K562 (cell line): Measurements from ENCODE around the gene RORC. TPM values are rescaled to one million over a fixed set of nuclear protein-coding genes. Genes with fewer than 3 reads are reported as not detected.

Experiments
- ATAC-seq: fragments of 200-7000 bp; cut with Tn5 transposase; 3 replicates; pipeline ENCODE4 v1.9.1; 2020; ENCODE audit warnings: moderate library complexity
- BruUV-seq: library from RNA; stranded (reverse); fragments of 400-500 nt; replicated peaks from 2 replicates; lab custom pipeline; 2021; lab: Mats Ljungman, UMichigan
- CTCF ChIA-PET: fragments of 300-600 bp; formaldehyde crosslinking; extraction: SDS; loops from one replicate; lab custom pipeline; 2021; ENCODE audit warnings: low intra/inter-chr PET ratio; lab: Yijun Ruan, JAX
- POLR2A ChIA-PET: fragments of 300-600, 350-650 bp; sonication (Branson Sonifier 250); formaldehyde crosslinking; extraction: SDS; loops from one replicate; lab custom pipeline; 2021; ENCODE audit warnings: antibody characterized with exemption, inconsistent platforms; lab: Yijun Ruan, JAX
- DNase-seq, 4 experiments: peaks; one replicate each; pipeline versions ENCODE4 v3.0.0 to v3.0.0-alpha.2; 2011 to 2018; ENCODE audit warnings: low spot score in 3 of 4, mixed read lengths in 3 of 4; ENCODE audit errors: extremely low read depth in 1 of 4
- FAIRE-seq: peaks from 2 replicates; lab custom pipeline; 2011; peaks lifted over from hg19 to GRCh38; lab: Jason Lieb, UNC
- H2AFZ ChIP-seq: 2 replicates; pipeline ENCODE4 v1.6.0; 2011; ENCODE audit warnings: low read depth, low read length, control low read depth, inconsistent platforms
- H3K27ac ChIP-seq: fragments of 200-600 bp; 3 replicates; pipeline ENCODE4 v1.8.0; 2011; ENCODE audit warnings: low read depth, mild to moderate bottlenecking, control low read depth, inconsistent platforms, low read length, moderate library complexity, mixed read lengths; ENCODE audit errors: extremely low read depth
- H3K27me3 ChIP-seq, 2 experiments: fragments of 300-600 bp in 1 of 2; 2 replicates in 1 of 2; 3 replicates in 1 of 2; pipeline versions ENCODE4 v1.6.0 to v1.8.0; 2011; ENCODE audit warnings: inconsistent platforms in 2 of 2, low read length in 2 of 2, mild to moderate bottlenecking in 1 of 2, mixed read lengths in 1 of 2, moderate library complexity in 1 of 2; ENCODE audit not compliant: control insufficient read depth in 2 of 2, insufficient read depth in 2 of 2
- H3K36me3 ChIP-seq: fragments of 300-600 bp; 3 replicates; pipeline ENCODE4 v1.8.0; 2011; ENCODE audit warnings: mild to moderate bottlenecking, low read length, inconsistent platforms; ENCODE audit not compliant: control insufficient read depth, insufficient read depth
- H3K4me1 ChIP-seq, 2 experiments: fragments of 200-600 bp in 1 of 2; replicated peaks in 1 of 2; 2 replicates in 1 of 2; 3 replicates in 1 of 2; pipeline versions ENCODE4 v1.5.1 to v1.8.0; 2011; ENCODE audit warnings: inconsistent platforms in 2 of 2, low read length in 2 of 2, mild to moderate bottlenecking in 1 of 2, mixed read lengths in 1 of 2, moderate library complexity in 1 of 2; ENCODE audit not compliant: control insufficient read depth in 2 of 2, insufficient read depth in 2 of 2
- H3K4me2 ChIP-seq: 2 replicates; pipeline ENCODE4 v1.6.1; 2011; ENCODE audit warnings: low read length, control low read depth, inconsistent platforms, mixed read lengths; ENCODE audit not compliant: insufficient read depth
- H3K4me3 ChIP-seq: fragments of 200-600 bp; sonication (generic), shearing (Covaris generic); 2 replicates; pipeline ENCODE4 v1.5.1; 2016; ENCODE audit warnings: control low read depth, inconsistent platforms
- H3K79me2 ChIP-seq: fragments of 200-600 bp; 3 replicates; pipeline ENCODE4 v1.8.0; 2011; ENCODE audit warnings: low read length, inconsistent platforms; ENCODE audit not compliant: control insufficient read depth, insufficient read depth
- H3K9ac ChIP-seq, 2 experiments: 2 replicates each; pipeline versions ENCODE4 v1.6.0 to v1.6.1; 2011; ENCODE audit warnings: low read depth in 2 of 2, low read length in 2 of 2, control low read depth in 1 of 2, inconsistent platforms in 1 of 2, mild to moderate bottlenecking in 1 of 2, mixed read lengths in 1 of 2; ENCODE audit not compliant: insufficient read depth in 1 of 2
- H3K9me1 ChIP-seq: one replicate; pipeline ENCODE4 v1.6.0; 2011; ENCODE audit warnings: inconsistent platforms, mild to moderate bottlenecking, low read length, moderate library complexity; ENCODE audit not compliant: control insufficient read depth, insufficient read depth
- H3K9me3 ChIP-seq: replicated peaks from 2 replicates; pipeline ENCODE4 v1.5.1; 2011; ENCODE audit warnings: low read depth, low read length, inconsistent platforms; ENCODE audit not compliant: control insufficient read depth, insufficient read depth
- H4K20me1 ChIP-seq: replicated peaks from 2 replicates; pipeline ENCODE4 v1.6.1; 2011; ENCODE audit warnings: low read length, inconsistent platforms, mixed read lengths; ENCODE audit not compliant: control insufficient read depth, insufficient read depth
- C11orf30 ChIP-seq: fragments of 450-650 bp; IDR thresholded peaks from 2 replicates; pipeline ENCODE4 v1.6.1; 2016; ENCODE audit warnings: low read depth, mild to moderate bottlenecking
- CAMTA2 ChIP-seq: fragments of 250-450 bp; sonication (Bioruptor Pico); conservative IDR thresholded peaks from 2 replicates; pipeline ENCODE4 v1.5.1; 2022
- GTF2F1 ChIP-seq: IDR thresholded peaks from 2 replicates; pipeline ENCODE4 v1.6.1; 2011; ENCODE audit warnings: low read depth, low read length, improper control_type of control experiment
- MAFG ChIP-seq: fragments of 450-650 bp; conservative IDR thresholded peaks from 2 replicates; pipeline ENCODE4 v1.6.1; 2016; ENCODE audit warnings: missing genetic modification characterization, missing compliant biosample characterization
- MAFK ChIP-seq: IDR thresholded peaks from 2 replicates; pipeline ENCODE4 v1.6.1; 2011; ENCODE audit warnings: low read length, improper control_type of control experiment
- NEUROD1 ChIP-seq: fragments of 150-350 bp; IDR thresholded peaks from 2 replicates; pipeline ENCODE4 v1.6.1; 2014; ENCODE audit warnings: borderline replicate concordance, low read length, low read depth; ENCODE audit not compliant: partially characterized antibody
- STAT5A ChIP-seq: IDR thresholded peaks from 2 replicates; pipeline ENCODE4 v1.6.1; 2012; ENCODE audit warnings: low read length, inconsistent platforms, borderline replicate concordance
- ZBTB7A ChIP-seq: IDR thresholded peaks from 2 replicates; pipeline ENCODE4 v1.6.1; 2011; ENCODE audit warnings: low read depth, mild to moderate bottlenecking, low read length, moderate library complexity, borderline replicate concordance; ENCODE audit not compliant: control insufficient read depth
- ZNF316 ChIP-seq: fragments of 450-650 bp; IDR thresholded peaks from 2 replicates; pipeline ENCODE4 v1.6.1; 2016
- WGBS: fragments of 100-300 bp; shearing (Covaris generic); methylation state at CpG from one replicate; pipeline ENCODE4 v1.1.6; 2016; ENCODE audit warnings: low coverage, mixed read lengths; ENCODE audit not compliant: insufficient coverage; ENCODE audit errors: missing lambda C conversion rate; 5-methylcytosine and 5-hydroxymethylcytosine counted together
- in situ Hi-C: fragments of 300-500 bp; cut with MboI; formaldehyde crosslinking; loops from 4 replicates; pipeline ENCODE4 v1.15.0; 2018; ENCODE audit warnings: inconsistent platforms, mixed read lengths
- intact Hi-C: fragments of 100-400 bp; cut with micrococcal nuclease; formaldehyde crosslinking; loops from 2 replicates; pipeline ENCODE4 v1.14.2; 2022
- polyA plus RNA-seq, 8 experiments: library from polyadenylated mRNA; depleted of rRNA in 4 of 8; stranded (reverse) in 5 of 8; unstranded in 3 of 8; fragments of >200 nt; fragmentation: Nextera tagmentation in 2 of 8; fragmentation: Illumina TruSeq in 1 of 8; extraction: Ambion mirVana in 2 of 8; extraction: Trizol in 1 of 8; gene quantifications; 2 replicates each; pipeline versions ENCODE4 v1.2.1 to v1.2.3, GENCODE V29; 2011 to 2014; ENCODE audit warnings: inconsistent platforms in 1 of 8, missing spikeins in 1 of 8
- total RNA-seq, 7 experiments: library from RNA; depleted of rRNA in 6 of 7; stranded (reverse); fragments of >200 nt in 6 of 7; fragmentation: Illumina TruSeq in 2 of 7; extraction: Trizol in 2 of 7; gene quantifications; 2 replicates each; pipeline versions ENCODE4 v1.2.1 to v1.2.3, GENCODE V29; 2011 to 2021; ENCODE audit warnings: low replicate concordance in 1 of 7

RORC gene
- total and polyA plus RNA-seq, 9 of the 15 experiments (the other 6 are each of a cell fraction or from before 2014, with no cell fraction given) = not detected

DNA sequence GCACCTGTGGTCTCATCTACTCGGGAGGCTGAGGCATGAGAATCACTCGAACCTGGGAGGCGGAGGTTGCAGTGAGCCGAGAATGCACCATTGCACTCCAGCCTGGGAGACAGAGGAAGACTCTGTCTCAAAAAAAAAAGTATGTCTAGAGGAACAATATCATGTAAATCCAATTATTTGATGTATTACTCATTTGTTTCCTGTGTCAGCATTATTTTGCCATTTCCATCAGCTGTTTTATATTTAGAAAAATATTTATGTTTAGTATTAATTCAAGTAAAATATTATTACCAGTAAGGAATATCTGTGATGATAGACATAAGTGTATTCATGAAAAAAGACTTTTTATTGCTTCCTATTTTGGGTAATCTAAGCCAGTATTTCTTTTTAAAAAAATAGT lies 54.3 kb downstream of the RORC start:
- FAIRE-seq = no peak
- POLR2A ChIA-PET = interaction anchor here (0.6 to 1.0 kb wide), 3 partner anchors 13 to 26 kb away, joined by 3 read pairs; no protein-coding TSS in a partner anchor
- H3K4me2 ChIP-seq = no peak overlapping the region
- H3K27ac ChIP-seq = no peak overlapping the region
- H3K4me1 ChIP-seq = peaks cover 21 to 38% of the 10 kb centered on the region in 2 experiments
- TF ChIP-seq MAFK (peak; percentile 14; the same call in 1 of the 2 replicates), NEUROD1 (no peak), MAFG (tag) (peak; percentile 50; the same call in 1 of the 2 replicates), GTF2F1 (no peak), ZNF316 (peak; percentile 89), CAMTA2 (CRISPR knock-in tag) (no peak), ZBTB7A (no peak), STAT5A (no peak), C11orf30 (peak; percentile 65)
- H3K4me3 ChIP-seq = no peak overlapping the region
- WGBS = 73% methylated on average over 4 of the region's 4 CpGs
- H4K20me1 ChIP-seq = 0 out of 2 replicates have a peak, but pooled peaks cover 2% of the 10 kb centered on the region
- no peak overlapping the region for H2AFZ ChIP-seq
- H3K9me3 ChIP-seq = 0 out of 2 replicates have a peak, but pooled peaks cover 2% of the 10 kb centered on the region
- no peaks in the 10 kb centered on the region for H3K27me3 ChIP-seq
- intact Hi-C loops (no loop called here), in situ Hi-C loops (no loop called here)
- no peaks in the 10 kb centered on the region for H3K79me2 ChIP-seq
- ATAC-seq = no peak
- H3K9ac ChIP-seq = no peak overlapping the region
- BruUV-seq = no TSS peak
- H3K36me3 ChIP-seq = peaks cover 10% of the 10 kb centered on the region; the same call in 2 of the 3 replicates
- no peaks in the 10 kb centered on the region for H3K9me1 ChIP-seq
- CTCF ChIA-PET = no interaction called here
- DNase-seq = no peak
